ENCODE data around the gene GAMT.

The GAMT gene

DNA sequence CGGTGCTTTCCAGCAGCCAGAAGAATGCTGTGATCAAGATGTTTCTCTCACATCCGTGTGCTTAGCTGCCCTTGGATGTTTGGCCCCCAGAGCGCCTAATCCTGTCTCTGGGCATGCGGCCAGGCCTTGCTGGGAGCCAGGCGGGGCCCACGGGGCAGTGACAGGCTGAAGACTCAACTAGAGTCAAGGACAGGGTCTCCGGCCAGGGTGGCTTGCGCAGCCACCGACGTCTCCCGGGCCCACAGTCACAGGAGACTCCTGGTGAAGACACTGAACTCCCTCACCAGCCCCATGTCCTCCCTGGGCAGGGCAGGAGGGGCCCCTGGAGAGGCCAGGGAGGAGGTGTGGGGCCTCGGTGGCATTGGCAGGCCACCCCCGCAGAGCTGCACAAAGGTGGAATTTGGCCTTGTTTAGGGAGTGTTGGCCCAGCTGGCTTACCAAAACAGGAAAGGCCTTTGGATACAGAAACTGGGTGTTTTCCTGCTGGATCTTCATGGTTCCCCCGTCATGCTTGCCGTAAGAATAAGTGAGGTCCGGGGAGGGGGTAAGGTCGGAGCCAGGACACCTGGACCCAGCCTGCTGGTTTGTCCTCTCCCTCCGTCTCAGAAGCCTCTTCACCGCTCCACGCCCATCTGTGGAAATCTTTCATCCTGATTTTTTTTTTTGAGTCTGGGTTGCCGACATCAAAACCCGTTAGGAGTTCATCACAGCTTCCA lies 27.6 kb downstream of the GAMT start:
- no peak for DNase-seq (ENCODE audit: low read depth)
- H3K4me3 ChIP-seq (ENCODE audit: low read depth, low read length), result no peak overlapping the region

DNA sequence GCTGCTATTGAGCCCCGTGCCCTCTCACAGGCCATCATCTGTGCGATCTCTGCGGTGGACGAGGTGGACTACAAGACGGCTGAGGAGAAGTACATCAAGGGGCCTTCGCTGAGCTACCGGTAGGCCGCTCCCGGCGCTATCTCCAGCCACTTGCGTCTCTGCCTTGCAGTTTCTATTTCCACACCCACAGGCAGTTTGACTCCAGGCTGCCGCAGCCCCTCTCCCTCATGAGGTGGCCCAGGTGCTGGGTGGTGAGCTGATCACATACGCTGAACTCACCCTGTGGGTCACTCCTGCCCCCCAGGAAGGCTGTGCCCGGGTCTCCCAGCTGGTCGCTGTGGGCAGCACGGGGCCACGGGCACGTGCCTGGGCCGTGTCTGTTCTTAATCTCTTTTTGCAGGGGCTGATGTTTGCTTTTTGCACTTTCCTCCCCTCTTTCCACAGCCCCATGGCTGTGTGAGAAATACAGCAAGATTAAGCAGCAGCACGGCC lies 28.3 kb downstream of the GAMT start:
- no peak overlapping the region for H3K4me3 ChIP-seq (ENCODE audit: low read depth, low read length)
- DNase-seq (ENCODE audit: low read depth), result no peak

DNA sequence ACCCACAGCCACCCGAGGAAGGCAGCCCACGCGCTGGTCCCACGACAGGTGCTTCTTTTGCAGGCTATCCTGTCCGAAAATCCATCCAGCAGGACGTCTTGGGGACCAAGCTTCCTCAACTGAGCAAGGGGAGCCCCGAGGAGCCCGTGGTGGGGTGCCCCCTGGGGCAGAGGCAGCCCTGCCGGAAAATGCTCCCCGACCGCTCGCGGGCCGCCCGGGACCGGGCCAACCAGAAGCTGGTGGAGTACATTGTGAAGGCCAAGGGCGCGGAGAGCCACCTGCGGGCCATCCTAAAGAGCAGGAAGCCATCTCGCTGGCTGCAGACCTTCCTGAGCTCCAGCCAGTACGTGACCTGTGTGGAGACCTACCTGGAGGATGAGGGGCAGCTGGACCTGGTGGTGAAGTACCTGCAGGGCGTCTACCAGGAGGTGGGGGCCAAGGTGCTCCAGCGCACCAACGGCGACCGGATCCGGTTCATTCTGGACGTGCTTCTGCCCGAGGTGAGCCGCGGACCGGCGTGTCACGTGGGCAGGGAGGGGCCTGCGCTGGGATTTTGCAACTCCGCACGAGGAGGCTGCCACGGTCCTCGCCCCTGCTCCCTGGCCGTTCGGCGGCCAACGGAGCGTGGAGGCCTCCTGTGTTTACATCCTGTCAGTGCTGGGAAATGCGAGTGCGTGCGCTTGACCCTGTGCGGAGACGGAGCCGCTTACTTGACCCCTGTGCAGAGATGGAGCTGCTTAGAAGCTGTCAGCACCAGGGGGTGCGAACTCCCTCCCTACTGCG lies 30.6 kb downstream of the GAMT start:
- no peak for DNase-seq (ENCODE audit: low read depth)
- H3K4me3 ChIP-seq (ENCODE audit: low read depth, low read length), result no peak overlapping the region

DNA sequence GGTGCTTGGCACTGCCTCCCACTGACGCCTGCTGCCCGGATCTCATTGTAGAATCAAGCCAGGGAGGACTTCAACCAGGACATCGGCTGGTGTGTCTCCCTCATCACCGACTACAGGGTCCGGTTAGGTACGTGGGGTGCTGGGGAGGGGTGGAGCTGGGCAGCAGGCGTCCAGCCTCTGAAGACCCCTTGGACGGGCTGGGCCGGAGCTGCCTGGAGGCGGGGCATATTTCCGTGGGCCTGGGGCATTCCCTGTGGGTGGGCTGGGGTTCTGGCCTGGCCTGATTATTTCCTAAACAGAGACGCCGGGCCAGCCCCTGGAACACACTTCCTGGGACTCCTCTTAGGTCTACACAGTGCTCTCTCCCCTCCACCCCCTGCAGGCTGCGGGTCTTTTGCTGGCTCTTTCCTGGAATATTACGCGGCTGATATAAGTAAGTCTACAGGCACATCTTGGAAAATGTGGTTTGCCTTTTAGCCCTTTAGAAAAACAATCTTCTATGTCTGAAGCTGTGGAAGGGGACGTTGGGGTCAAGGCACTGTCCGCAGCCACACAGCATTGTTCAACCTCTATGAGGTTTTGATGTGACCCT lies 32.0 kb downstream of the GAMT start:
- DNase-seq (ENCODE audit: low read depth), result no peak
- H3K4me3 ChIP-seq (ENCODE audit: low read depth, low read length), result no peak overlapping the region

DNA sequence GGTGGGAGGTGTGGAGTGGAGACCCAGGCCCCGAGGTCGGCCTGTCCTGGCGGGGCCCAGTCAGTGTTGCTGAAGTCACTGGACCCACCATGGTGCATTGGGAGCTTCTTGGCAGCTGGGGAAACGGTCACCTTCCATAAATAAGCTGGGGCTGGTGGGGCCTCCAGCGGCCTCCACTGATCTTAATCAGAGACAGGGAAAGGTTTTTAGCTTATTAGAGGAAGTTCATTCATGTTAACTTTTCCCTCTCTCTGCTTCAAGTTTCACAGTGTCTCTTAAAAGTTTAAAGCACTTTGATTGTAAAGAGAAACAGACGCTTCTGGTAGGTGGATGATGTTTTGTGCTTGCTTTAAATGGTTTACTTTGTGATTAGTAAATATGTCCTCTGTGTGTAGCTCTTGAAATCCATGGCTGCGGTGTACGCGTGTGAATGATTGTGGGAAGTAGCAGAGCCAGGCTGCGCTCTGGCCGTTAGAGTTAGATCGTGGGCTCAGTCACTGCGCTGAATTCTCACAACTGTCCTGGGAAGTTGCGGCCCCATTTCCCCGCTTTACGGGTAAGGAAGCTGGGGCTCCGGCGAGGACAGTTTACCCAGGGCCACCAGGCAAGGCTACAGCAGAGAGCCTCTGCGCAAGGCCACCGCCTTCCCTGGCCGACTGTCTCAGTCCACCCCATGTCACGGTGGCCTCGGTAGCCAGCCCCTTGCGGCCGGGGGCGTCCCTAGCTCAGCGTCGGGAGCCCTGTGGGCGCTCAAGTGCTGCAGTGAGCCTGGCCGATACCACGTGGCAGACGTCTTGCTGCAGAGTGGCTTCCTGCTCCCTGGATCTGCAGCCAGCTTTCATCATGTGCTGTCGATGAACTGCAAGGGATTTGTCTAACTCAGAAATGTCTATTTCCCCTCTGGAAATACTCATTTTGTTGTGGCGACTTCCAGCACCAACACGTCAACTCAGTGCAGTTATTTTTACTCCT lies 34.2 kb downstream of the GAMT start:
- no peak for DNase-seq (ENCODE audit: low read depth)
- no peak overlapping the region for H3K4me3 ChIP-seq (ENCODE audit: low read depth, low read length)

DNA sequence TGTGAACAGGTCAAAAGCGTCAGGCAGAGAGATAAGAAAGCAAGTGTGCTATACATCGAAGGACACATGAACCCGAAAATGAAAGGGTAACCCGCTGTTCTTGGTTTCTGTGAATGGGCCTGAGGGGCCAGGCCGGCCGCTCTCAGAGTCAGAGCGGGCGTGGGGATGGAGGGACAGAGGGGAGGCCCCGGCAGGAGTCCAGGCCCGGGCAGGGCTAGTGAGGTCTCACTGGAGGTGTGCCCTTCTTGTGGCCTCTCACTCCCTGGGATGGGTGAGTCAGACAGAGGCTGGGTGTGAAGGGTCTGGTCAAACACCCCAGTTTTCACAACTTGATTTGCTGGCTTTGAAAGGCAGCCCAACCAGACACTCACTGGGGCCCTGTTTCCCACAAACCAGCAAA lies 35.0 kb downstream of the GAMT start:
- DNase-seq (ENCODE audit: low read depth), result no peak
- no peak overlapping the region for H3K4me3 ChIP-seq (ENCODE audit: low read depth, low read length)

DNA sequence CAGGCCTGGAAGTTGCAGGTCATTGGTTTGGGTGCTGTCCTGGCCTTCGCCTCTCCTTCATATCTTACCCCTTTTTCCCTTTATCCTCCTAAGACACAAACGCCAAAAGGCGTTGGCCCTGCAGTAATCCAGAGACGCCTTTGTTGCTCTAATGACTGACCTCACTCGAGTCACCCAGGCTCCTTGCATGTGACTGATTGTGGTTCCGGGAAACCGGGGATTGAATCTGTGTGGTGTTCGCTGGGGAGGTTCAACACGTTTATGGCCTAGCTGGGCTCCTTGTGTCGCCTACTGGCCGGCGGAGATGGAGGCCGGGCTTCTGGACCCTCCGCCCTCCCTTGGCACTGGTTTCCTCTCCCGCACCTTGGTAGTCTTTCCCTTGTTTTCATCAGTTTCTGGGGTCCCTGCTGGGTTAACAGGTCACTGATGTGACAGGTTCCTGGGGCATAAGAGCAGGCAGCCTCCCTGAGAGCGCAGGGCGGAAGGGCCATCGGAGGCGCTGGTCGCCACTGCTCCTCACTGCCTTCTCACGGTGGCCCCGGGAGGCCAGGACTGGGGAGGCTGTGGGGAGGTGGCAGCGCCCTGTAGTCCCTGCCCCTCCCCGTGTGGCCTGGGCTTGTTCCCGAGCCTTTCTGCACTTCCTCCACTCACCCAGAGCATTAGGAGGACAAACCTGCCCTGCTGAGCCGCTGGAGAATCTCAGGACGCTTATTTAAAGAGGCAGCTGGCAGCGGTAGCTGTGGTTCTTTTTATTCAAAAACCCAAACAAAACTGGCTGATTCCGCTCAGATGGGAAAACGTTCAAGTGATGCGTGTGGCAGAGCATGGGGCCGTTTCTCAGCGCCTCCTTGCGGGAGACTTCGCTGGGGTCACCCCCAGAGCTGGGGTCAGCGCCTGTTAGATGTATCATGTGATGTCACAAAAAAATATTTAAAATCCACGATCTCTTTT lies 35.7 kb downstream of the GAMT start:
- DNase-seq (ENCODE audit: low read depth), result no peak
- H3K4me3 ChIP-seq (ENCODE audit: low read depth, low read length), result no peak overlapping the region

DNA sequence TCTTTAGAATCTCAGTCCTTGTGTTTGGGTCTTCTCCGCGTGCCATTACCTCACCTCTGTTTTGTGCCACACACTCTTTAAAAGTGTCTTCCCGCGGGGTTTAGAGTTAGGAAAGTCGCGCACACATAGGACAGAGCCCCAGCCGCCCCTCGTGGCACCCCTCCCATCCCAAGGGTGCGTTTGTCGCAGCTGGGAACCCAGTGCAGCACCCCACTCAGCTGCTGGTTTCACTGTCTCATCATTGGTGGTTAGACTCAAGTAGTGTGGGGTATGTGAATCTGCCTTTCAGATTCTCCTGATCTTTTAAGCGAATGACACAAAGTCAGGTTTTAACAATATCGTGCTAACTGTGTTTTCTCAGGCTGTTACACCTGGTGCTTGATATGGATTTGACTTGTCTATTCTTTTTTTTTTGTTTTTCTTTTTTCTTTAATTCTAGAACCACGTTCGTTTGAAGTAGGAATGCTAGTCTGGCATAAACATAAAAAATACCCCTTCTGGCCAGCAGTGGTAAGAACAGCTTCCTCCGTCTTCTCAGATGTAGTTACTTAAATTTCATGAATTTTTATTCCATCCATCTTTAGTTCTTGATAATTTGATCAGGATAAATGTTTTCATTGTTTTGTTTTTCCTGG lies 37.2 kb downstream of the GAMT start:
- DNase-seq (ENCODE audit: low read depth), result no peak

DNA sequence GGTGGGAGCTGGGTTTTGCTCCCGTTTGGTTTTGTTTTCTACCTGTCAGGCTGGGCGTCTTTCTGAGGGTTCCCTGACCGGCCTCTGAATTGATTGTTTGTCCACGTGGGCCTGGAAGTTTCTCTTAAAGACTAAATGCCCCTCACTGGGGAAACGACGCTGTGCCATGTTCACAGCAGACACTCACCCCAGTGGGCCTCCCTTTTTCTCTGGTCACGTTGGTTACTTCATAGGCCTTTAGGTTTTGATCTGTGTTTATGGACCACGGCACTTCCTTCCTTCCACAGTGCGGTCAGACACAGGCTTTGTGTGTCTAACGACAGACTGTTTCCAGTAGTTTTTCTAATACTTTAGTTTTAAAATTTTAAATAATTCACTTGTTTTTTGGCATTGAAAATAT lies 37.7 kb downstream of the GAMT start:
- no peak overlapping the region for H3K4me3 ChIP-seq (ENCODE audit: low read depth, low read length)
- no peak for DNase-seq (ENCODE audit: low read depth)

More for the DNA sequence above, 37.2 kb downstream of the GAMT start:
- no peak overlapping the region for H3K4me3 ChIP-seq (ENCODE audit: low read depth, low read length)

DNA sequence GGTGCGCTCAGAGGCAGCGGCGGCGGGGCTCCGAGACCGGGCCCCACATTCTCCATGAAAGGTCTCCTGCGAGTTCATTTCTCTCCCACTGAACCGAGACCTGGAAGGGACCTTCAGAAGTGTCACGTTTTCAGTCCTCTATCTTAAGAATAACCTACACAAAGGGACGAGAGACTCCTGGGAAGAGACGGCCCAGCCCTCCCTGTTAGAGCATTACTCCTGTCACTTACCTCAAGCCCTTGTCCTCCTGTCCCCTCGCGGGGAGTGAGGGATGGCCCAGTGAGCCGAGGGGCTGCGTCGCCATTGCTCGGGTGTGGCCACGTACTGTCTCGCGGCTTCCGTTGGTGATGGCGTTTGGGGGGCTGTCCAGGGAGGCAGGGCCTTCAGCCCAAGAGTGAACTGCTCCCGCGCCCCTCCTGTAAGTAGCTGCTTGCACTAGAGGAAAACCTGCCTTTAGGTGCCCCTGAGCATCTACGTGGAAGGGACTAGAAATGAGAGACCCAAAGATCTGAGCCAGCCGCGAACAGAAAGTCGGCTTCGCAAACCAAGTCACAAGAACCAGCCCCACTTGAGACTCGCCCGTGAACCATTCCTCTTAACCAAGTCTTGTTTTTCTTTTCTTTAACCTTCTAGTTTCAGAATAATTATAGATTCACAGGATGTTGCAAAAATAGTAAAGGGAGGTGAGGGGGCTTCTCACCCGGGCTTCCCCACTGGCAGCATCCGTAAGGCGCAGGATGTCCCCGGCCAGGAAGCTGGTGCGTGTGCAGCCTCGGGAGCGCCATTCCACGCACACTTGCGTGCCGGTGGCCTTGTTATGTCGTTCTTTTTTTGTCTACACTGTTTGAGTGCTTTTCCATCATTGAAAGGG lies 38.7 kb downstream of the GAMT start:
- no peak overlapping the region for H3K4me3 ChIP-seq (ENCODE audit: low read depth, low read length)
- DNase-seq (ENCODE audit: low read depth), result no peak

DNA sequence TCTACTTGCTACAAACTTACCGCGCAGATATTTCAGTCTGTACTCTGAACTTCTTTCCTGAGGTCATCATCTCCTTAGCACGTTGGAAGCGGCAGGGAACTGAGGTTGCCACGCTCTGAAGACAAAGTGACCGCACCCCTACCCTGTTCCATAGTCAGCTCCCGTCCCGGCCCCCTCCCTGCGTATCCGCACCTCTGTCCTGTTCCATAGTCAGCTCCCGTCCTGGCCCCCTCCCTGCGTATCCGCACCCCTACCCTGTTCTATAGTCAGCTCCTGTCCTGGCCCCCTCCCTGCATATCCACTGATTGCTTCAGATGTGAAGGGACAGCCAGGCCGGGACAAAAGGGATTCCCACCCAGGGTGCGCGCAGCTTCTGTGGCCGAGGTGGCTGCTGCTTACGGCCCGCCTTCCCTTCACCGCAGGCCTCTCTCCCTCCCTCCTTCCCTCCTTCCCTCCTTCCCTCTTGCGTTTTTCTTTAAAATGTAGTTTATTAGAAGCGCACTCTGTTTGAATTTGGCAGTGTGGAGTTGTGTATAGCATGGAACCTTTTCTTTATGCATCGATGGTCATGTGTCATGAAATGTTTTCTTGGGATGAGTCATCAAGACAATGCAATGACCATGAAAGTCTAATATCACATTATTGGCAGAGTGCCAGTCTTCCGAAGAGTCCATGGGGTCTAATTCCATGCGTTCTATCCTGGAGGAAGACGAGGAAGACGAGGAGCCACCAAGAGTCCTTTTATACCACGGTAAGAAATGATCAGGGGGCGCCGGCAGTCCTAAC lies 39.5 kb downstream of the GAMT start:
- DNase-seq (ENCODE audit: low read depth), result peak; percentile 52
- peak overlapping the region; percentile 38 for H3K4me3 ChIP-seq (ENCODE audit: low read depth, low read length)

DNA sequence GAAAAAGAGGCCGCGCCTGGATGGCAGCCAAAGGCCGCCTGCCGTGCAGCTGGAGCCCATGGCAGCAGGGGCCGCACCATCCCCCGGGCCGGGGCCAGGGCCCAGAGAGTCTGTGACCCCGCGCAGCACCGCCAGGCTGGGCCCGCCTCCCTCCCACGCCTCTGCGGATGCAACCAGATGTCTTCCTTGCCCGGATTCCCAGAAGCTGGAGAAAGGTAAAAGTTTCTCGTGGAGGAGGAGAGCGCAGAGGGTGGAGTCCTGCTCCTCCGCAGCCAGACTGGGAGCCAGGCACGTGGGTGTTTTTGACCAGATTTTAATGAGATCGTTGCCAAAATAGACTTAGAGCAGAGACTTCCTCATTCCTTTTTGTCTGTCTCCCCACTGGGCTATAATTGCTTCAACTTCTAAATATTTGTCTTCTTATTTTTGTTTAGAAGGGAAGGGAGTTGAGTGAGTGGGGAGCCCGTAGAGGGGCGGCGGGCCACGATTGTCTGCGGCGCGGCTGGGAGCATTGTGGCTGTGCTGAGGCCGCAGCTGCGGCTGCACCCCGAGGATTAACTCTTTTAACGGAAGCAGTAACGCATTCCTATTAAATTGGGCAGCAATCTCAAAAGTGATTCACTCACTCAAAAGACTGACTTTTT lies 40.4 kb downstream of the GAMT start:
- H3K4me3 ChIP-seq (ENCODE audit: low read depth, low read length), result peak overlapping the region; percentile 38
- peak; percentile 67 for DNase-seq (ENCODE audit: low read depth)

DNA sequence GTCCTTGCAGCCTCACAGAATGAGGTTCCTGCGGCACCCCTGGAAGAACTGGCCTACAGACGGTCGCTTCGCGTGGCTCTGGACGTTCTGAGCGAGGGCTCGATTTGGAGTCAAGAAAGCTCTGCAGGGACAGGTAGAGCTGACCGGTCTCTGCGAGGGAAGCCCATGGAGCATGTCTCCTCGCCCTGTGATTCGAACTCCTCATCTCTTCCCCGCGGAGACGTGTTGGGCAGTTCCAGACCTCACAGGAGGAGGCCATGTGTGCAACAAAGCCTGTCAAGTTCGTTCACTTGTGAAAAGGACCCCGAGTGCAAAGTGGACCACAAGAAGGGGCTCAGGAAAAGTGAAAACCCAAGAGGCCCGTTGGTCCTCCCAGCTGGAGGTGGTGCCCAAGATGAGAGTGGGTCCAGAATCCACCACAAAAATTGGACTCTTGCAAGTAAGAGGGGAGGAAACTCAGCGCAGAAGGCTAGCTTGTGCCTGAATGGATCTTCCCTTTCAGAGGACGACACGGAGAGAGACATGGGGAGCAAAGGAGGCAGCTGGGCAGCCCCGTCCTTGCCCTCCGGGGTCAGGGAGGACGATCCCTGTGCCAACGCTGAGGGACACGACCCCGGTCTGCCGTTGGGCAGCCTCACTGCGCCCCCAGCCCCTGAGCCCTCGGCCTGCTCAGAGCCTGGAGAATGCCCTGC lies 41.1 kb downstream of the GAMT start:
- H3K4me3 ChIP-seq (ENCODE audit: low read depth, low read length), result no peak overlapping the region
- no peak for DNase-seq (ENCODE audit: low read depth)

DNA sequence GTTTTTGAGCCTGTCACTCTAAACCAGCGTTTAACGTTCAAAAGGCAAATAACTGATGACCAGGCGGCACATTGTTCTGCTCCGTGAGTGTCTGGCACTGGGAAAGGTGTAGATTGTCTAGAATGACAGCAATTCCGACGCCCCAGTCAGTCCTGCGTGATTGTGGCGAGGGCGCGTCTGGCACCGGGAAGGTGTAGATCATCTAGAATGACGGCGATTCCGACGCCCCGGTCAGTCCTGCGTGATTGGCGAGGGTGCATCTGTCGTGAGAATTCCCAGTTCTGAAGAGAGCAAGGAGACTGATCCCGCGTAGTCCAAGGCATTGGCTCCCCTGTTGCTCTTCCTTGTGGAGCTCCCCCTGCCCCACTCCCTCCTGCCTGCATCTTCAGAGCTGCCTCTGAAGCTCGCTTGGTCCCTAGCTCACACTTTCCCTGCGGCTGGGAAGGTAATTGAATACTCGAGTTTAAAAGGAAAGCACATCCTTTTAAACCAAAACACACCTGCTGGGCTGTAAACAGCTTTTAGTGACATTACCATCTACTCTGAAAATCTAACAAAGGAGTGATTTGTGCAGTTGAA lies 43.7 kb downstream of the GAMT start:
- DNase-seq (ENCODE audit: low read depth), result no peak
- H3K4me3 ChIP-seq (ENCODE audit: low read depth, low read length), result no peak overlapping the region

DNA sequence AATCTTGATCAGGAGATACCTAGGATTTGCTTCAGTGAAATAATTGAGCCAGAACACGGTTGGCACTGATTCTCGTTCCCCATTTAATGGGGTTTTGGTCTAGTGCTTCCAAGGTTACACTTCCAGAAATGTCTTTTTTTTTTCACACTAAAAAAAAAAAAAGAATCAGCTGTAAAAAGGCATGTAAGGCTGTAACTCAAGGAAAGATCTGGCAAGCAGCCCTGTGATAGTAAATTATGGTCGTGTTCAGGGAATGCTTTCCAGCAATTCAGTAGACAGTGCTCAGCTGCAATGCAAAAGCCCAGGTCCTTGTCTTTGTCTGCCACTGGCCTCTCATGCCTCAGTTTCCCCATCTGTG lies 44.9 kb downstream of the GAMT start:
- H3K4me3 ChIP-seq (ENCODE audit: low read depth, low read length), result no peak overlapping the region
- DNase-seq (ENCODE audit: low read depth), result no peak

Measured in skeletal muscle cell (primary cell).